ENCODE results near the gene PRKCQ.

DNA sequence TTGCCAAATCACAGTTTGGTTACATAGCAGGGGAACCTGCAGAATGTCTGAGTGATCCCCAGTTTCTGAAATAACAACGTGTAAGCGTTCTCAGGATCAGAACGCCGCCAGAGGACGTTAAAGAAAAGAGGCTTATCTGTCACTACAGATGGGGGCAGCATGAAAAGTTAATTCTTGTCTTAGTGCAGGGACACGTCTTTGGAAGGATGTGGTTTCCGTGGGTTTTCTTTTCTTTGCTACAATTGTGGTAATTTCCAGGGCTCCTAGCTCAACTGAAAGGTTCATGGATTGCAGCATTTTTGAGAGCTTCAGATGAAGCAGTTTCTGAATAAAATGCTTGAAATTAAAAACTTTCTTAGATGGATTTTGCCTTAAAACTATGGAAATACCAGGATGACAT lies 106.6 kb downstream of the PRKCQ start:
- TF ChIP-seq, protein P1, sequence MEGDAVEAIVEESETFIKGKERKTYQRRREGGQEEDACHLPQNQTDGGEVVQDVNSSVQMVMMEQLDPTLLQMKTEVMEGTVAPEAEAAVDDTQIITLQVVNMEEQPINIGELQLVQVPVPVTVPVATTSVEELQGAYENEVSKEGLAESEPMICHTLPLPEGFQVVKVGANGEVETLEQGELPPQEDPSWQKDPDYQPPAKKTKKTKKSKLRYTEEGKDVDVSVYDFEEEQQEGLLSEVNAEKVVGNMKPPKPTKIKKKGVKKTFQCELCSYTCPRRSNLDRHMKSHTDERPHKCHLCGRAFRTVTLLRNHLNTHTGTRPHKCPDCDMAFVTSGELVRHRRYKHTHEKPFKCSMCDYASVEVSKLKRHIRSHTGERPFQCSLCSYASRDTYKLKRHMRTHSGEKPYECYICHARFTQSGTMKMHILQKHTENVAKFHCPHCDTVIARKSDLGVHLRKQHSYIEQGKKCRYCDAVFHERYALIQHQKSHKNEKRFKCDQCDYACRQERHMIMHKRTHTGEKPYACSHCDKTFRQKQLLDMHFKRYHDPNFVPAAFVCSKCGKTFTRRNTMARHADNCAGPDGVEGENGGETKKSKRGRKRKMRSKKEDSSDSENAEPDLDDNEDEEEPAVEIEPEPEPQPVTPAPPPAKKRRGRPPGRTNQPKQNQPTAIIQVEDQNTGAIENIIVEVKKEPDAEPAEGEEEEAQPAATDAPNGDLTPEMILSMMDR (IDR thresholded peaks at IDR 0.05), result no peak
- TF ChIP-seq POLR2A (IDR thresholded peaks at IDR 0.05), result no peak

All from uterus (tissue), 2 donors.